GM18508 (cell line): ENCODE measurements around the gene RADX.

ENCODE experiments used
- ATAC-seq: cut with Tn5 transposase; IDR thresholded peaks from one replicate; pipeline ENCODE4 v1.9.1; 2021; ENCODE audit warnings: moderate number of reproducible peaks; ENCODE audit not compliant: insufficient read depth, unreplicated experiment

RADX gene

GRCh38 chrX:106684207-106684606 is 72.4 kb downstream of the RADX start:
- no peak for ATAC-seq

DNA sequence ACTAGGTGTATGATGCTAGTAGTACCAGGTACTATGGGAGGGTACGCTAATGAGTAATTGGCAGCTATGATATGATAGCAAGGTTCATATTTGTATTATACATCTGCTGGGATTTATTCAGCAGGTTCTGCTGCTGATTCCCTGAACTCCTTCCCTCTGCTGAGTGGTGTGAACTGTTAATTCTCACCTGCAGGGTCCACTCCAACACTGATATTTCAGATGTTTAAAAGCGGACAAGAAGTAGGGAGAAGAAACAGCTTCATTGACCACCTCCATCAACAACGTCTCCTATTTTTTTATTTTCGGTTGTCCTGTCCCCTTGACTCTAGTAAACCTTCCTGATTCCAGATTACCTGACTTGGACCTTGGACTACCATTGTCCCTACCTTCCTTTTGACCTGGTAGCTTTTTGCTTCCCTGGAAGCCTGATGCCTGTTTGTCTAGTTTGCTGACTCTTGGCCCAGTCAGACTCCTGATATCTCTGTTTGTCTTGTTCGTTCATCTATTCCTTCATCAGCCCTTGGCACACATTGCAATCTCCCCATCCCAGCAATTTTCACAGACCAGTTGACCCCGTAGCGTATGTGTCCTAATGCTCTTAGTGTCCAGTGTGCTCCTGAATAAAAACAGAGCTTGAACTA is 80.8 kb downstream of the RADX start:
- ATAC-seq, result no peak

GRCh38 chrX:106696502-106696901 is 84.7 kb downstream of the RADX start:
- no peak for ATAC-seq

GRCh38 chrX:106698693-106699092 is 86.9 kb downstream of the RADX start:
- no peak for ATAC-seq

DNA sequence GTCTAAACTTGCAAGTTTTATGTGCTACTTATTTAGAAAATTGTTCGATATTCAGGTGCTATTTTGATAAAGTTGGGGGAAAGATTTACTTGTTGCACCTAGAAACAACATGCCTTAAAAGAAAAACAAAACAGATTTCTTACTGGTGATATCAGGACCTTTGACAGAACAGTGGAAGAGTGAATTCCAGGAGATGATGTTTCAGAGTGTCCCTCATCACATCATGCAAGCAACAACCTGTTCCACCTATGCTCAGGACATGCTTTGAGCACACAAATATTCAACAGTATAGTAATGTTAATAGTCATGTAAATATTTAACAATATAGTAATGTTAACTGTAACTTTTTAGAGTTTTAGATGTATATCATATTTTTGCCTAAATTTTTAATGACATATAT is 90.9 kb downstream of the RADX start:
- ATAC-seq, result no peak

- ATAC-seq, result no peak
Measured at GRCh38 chrX:106706466-106706865, 94.7 kb downstream of the RADX start.

DNA sequence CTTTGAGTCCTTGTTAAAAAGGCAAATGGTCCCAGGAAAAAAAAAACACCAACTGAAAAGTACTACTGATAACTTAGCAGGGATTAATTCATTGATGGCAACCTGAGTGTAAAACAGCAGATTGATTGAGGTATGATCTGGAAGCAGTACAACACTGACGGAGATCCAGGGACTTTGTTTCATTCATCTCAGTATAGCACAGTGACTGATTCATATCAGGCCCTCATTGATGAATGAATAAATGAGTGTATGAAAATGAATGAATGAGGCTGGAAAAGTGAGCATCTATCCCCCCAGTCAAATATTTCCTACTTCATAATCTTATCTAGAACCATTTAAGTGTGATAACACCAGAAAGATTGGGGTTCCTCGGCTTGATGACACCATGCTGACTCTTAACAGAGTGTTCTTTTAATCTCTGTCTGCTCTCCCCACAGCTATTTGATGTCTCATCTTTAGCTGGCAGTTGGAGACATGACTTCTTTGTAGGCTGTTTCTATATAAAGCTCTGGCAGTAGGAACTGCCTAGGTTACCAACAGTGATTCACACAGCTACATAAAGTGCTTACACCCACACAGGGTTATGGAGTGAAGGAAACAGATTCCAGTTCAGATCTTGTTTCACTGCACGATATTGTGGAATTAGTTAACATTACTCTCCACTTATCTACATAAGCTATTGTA is 96.1 kb downstream of the RADX start:
- no peak for ATAC-seq

DNA sequence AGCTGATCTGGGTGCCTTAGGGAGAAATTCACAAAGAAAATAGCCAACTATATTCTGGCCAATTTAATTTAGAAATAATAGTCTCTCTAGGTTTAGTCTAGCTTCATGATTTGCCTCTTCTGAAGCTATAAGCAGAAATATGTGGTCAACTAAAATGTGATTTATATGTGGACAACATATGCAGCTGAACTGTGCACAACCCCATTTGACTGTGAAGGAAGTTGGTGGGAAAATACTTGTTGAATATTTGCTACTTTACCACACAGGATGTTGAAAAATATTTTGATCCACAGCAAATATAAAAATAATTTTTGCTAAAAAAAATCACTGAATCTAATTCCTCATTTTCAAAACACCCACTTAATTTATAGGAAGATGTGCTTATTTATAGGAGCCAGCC is 99.0 kb downstream of the RADX start:
- ATAC-seq, result no peak

DNA sequence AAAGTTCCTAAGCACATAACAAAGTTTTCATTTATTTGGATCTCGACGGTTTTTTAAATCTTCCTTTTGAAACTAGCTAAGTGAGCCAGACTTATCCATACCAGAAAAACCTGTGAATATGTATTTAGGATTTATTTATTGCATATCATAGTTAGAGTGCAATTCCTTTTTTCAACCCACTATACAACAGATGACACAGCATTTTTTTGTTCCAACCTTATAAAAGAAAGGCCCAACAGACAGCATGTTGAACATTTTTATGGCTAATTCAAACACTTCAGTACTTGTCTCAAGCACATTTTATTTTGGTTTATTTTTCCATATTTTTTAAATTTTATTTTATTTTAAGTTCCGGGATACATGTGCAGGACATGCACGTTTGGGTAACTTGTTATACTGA is 99.6 kb downstream of the RADX start:
- no peak for ATAC-seq

GRCh38 chrX:106716004-106716403 is 104.2 kb downstream of the RADX start:
- ATAC-seq, result no peak

DNA sequence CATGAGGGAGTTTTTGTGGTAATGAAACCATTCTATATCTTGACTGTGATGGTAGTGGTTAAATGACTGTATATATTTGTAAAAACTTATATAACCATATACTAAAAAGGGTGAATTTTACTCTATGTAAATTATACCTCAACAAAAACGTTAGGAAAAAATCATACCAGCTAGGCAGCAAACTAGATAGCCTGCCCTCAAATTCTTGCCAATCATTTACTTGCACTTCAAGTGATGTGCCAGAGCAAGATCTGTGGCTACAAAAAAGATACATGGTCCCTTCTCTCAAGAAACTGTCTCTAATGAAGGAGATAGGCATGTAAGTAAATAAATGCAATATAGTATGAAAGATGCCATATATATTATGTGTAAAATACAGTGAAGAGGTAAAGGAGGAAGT is 104.7 kb downstream of the RADX start:
- ATAC-seq, result no peak

GRCh38 chrX:106718709-106719108 is 106.9 kb downstream of the RADX start:
- no peak for ATAC-seq

DNA sequence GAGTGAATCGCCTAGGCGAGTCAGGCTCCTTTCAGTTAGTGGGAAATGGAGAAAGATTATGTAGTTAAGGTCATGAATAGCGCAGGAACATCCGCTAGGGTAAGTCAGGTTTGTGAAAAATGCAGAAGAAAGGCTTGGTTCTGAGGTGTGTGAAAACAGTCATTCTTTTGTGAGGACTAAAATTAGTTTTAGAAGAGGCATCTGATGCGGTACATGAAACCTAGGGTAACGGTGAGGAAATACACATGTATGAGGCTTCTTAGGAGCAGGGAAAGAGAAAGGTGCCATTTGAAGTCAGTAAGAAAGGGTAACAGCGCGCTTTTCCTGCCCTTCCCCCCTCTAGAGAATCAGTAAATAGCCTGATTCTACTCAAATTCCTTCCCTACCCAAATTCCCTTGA is 114.2 kb downstream of the RADX start:
- no peak for ATAC-seq

DNA sequence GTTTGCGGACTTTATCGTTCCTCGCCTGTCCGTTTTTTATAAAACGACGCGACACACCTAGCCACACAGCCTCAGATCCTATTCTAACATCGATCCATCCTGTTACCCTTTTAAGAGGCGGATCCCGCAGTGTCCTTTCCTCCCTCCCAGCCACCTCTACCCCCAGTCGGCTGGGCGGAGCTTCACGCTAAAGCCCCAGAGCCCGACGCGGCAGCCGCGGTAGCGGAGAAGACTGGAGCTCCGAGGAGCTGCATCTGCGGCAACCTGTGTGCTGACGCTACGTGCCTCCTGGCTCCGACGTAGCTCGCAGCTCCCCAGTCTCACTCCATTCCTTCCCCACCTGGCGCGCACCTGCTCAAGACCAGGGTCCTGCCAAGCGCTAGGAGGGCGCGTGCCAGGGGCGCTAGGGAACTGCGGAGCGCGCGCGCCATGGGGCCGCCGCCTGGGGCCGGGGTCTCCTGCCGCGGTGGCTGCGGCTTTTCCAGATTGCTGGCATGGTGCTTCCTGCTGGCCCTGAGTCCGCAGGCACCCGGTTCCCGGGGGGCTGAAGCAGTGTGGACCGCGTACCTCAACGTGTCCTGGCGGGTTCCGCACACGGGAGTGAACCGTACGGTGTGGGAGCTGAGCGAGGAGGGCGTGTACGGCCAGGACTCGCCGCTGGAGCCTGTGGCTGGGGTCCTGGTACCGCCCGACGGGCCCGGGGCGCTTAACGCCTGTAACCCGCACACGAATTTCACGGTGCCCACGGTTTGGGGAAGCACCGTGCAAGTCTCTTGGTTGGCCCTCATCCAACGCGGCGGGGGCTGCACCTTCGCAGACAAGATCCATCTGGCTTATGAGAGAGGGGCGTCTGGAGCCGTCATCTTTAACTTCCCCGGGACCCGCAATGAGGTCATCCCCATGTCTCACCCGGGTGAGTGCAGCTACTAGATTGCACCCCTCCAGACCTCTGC is 115.0 kb downstream of the RADX start, which contains the start of gene RNF128:
Gene RNF128 (plus strand): TSS at position 217 of the 953 bp plus-strand sequence. CDS start 213 bp downstream, at position 430.
- ATAC-seq, result no peak

DNA sequence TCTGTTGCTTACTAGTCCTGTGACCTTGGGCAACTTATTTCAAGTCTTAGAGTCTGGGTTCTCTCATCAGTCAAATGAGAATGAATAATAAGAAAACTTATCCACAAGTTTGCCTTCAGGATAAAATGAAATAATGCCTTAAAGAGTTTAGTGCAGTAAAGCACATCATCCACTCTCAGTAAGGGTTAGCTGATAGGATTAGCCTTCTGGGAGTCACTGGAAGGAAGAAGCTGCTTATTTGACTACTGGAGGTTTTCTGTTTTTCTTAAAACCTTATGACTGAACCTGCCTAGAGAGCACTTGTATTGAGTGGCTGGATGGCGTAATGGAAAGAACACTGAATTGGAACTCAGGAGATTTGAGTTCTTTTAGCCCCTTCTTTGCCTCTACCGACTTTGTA is 116.6 kb downstream of the RADX start:
- no peak for ATAC-seq
